GM21717 (cell line): ENCODE results near the gene DUSP9.
"Not testable (repeated sequence)": the region's sequence is repeated elsewhere in the genome, so short reads cannot be mapped to it uniquely, and the experiment has no call there.

Experiments
- ATAC-seq: cut with Tn5 transposase; IDR thresholded peaks from one replicate; pipeline ENCODE4 v1.9.1; 2021; ENCODE audit warnings: mild to moderate bottlenecking, moderate library complexity; ENCODE audit not compliant: unreplicated experiment

Gene DUSP9

GRCh38 chrX:153689654-153690465 is 42.9 kb downstream of the DUSP9 start:
- no peak for ATAC-seq

DNA sequence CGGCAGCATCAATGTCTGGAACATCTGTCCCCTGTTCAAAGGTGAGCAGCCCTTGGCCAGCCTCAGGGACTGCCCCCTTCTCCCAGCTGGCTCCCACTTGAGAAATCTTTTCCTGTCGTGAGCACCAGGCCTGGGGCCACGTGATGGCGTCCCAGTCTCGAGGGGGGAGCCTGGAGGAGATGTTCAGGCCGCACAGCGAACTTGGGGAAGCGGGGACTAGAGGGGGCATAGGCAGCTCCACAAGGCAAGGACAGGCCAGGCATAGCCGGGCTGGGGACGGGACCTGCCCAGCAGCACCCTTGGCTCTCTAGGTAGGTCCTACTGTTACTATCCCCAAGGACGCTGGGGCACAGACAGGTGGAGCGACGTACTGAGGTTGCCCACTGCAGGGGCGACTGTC is 43.5 kb downstream of the DUSP9 start:
- ATAC-seq = no peak

DNA sequence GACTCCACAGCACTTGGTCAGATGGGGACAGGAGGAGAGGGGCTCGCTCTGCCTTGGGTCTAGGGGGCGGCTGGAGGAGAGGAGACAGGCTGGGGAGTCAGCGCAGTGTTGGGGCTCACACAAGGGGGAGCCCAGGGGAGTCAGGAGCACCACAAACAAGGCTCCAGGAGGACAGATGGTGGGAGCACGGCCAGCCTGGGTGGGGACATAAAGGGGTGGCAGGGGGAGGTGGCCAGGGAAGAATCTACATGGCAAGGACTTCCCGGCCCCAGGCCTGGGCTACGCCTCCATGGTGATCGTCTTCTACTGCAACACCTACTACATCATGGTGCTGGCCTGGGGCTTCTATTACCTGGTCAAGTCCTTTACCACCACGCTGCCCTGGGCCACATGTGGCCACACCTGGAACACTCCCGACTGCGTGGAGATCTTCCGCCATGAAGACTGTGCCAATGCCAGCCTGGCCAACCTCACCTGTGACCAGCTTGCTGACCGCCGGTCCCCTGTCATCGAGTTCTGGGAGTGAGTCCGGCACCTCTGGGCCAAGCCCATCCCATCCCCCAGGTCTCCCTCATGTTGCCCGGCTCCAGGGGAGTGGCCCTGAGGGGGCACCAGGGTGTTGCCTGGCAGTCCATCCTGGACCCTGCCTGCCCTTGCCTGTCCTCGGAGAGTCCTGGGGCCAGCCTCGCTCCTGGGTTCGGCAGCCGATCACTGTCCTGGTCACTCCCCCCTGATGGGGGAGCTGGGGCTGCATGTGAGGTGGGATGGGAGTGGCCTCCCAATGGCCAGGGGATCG is 44.2 kb downstream of the DUSP9 start:
- not testable (repeated sequence) for ATAC-seq

DNA sequence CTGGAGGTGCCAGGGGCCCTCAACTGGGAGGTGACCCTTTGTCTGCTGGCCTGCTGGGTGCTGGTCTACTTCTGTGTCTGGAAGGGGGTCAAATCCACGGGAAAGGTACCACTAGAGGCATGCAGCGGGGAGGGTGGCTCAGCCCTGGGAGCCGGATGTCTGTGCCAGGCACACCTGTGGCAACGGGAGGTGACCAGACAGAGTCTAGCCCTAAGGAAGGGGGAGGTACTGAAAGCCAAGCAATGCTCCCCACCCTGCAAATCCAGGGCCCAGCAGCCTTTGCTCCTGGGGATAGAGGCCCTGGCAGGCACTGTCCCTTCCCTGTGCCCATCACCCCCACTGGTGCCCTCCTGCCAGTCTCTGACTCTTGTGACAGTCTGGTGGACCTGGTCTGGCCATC is 45.0 kb downstream of the DUSP9 start:
- ATAC-seq = no peak

- ATAC-seq = no peak
Measured at GRCh38 chrX:153692611-153693156, 45.7 kb downstream of the DUSP9 start.

- no peak for ATAC-seq
Measured at GRCh38 chrX:153693216-153694086, 46.4 kb downstream of the DUSP9 start.

- ATAC-seq = not testable (repeated sequence)
Measured at GRCh38 chrX:153694256-153694655, 47.3 kb downstream of the DUSP9 start.

DNA sequence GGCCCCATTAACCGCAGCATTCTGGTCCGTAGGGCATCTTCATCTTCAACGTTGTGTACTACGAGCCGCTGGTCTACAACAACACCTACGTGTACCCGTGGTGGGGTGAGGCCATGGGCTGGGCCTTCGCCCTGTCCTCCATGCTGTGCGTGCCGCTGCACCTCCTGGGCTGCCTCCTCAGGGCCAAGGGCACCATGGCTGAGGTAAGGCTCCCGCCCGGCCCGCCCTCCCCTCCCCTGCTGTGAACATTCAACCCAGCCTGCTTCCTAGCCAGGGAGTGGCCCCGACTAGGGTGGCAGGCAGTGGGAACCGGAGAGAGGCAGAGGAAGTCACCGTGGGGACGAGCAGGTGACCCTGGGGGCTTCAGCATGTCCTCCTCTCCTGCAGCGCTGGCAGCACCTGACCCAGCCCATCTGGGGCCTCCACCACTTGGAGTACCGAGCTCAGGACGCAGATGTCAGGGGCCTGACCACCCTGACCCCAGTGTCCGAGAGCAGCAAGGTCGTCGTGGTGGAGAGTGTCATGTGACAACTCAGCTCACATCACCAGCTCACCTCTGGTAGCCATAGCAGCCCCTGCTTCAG is 47.8 kb downstream of the DUSP9 start:
- ATAC-seq = no peak

GRCh38 chrX:153696100-153696499 is 49.1 kb downstream of the DUSP9 start:
- no peak for ATAC-seq

DNA sequence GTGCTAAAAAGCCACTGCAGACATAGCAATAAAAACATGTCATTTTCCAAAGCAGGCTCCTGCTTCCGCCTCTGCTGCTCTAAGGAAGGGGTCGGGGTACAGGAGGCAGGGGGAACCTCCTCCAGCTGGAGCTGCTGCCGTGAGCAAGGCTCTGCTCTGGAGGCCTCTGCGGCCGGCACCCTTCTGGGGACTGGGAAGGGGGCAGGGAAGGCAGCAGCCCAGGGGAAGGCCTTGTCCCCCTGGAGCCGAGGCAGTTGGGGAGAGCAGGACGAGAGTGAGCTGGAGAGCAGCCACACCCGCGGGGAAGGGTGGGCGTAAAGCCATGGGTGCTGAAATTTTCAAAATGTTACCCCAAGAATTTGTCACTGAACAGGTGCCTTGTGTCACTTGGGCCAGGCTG is 49.5 kb downstream of the DUSP9 start:
- not testable (repeated sequence) for ATAC-seq

- ATAC-seq = not testable (repeated sequence)
Measured at GRCh38 chrX:153696986-153697722, 50.2 kb downstream of the DUSP9 start.

GRCh38 chrX:153697924-153698865 is 51.2 kb downstream of the DUSP9 start:
- ATAC-seq = no peak

DNA sequence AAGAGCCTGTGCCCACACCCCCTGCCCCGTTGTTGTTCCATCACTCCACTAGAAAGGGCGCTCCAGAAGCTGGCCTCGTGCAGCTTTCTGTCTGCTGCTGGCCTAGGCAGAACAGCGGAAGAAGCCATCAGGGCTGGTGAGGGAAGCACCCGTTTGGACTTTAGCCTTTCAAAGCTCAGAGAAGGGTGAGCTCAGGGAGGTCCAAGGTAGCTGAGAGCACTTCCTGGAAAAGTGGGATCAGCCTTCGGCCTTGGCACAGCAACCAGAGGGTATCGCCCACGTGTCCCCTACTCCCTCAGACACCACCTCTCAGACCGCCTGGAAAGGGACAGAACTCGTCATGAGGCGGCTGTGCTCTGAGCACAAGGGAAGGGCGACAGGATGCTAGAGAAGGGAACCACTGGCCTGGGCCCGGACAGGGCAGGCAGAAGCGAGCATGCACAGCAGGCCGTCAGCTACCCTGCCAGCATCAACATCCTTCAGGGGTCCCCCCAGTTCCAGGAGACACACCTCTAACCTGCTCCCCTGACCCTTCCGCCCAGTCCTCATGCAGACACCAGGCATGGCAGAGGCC is 52.3 kb downstream of the DUSP9 start:
- not testable (repeated sequence) for ATAC-seq

GRCh38 chrX:153699784-153700371 is 52.9 kb downstream of the DUSP9 start:
- not testable (repeated sequence) for ATAC-seq

DNA sequence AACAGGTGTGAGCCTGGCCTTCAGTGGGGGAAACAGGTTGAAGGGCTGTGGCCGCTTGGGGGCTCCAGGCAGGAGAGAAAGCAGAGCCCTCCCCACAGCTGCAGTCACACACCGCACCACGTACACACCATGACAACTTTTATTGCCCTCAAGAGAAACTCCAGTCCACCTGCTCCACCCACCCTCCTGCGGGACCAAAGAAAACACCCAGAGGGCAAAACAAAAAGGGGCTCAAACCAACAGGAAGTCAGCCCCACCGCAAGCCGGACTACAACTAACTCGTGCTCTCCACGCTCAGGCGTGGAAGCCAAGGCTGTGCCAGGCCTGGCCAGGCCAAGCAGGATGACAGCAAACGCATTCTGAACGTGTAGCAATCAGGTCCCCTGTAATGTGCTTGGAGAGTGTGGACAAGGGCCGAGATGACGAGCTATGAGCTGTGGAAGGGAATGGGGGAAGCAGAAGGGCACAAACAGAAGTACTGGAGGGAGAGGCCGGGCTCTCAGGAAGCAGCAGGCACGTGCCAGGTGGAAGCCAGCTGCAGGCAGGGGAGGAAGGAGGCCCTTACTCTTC is 53.5 kb downstream of the DUSP9 start:
- ATAC-seq = no peak
